Measurements from ENCODE around the gene ICAM3. TPM values are rescaled to one million over a fixed set of nuclear protein-coding genes. Genes with fewer than 3 reads are reported as not detected.
A peak's percentile ranks its signal among the peaks of the same experiment; 100 is the strongest.
"Not testable (repeated sequence)": the region's sequence is repeated elsewhere in the genome, so short reads cannot be mapped to it uniquely, and the experiment has no call there.

ICAM3 gene
- 25.3 TPM for total RNA-seq
- long read RNA-seq, partial matches to known transcripts = 16 of 26 reads
- long read RNA-seq, other reads (novel, unspliced or antisense) = 6 of 26 reads

- intact Hi-C loops (cut with micrococcal nuclease) = loop anchor here (10.0 kb wide), 1 partner anchor 55 kb away; the partner anchor contains the start of genes ICAM4 and ICAM5
- DNase-seq (no peak), ATAC-seq (no peak)
Measured at GRCh38 chr19:10339380-10339960, at the start of gene ICAM3. TSS of gene ICAM3 (minus strand) at chr19:10339624. CDS start at chr19:10339614, 10 bp downstream.

GRCh38 chr19:10388957-10389356 is 49.5 kb upstream of the ICAM3 start:
- ATAC-seq = peak; percentile 74
- intact Hi-C loops (cut with micrococcal nuclease) = loop anchor here (5.0 kb wide), 1 partner anchor 122 kb away; no protein-coding TSS in a partner anchor
- peak; percentile 93 for DNase-seq

GRCh38 chr19:10384580-10384979 is 45.2 kb upstream of the ICAM3 start:
- DNase-seq = no peak
- intact Hi-C loops (cut with micrococcal nuclease) = no loop called here
- no peak for ATAC-seq

GRCh38 chr19:10383223-10383499 is 43.7 kb upstream of the ICAM3 start:
- ATAC-seq; intact Hi-C loops (cut with micrococcal nuclease); DNase-seq: not testable (repeated sequence)

GRCh38 chr19:10380313-10381102 is 41.1 kb upstream of the ICAM3 start, which contains the start of gene TYK2:
TSS of gene TYK2 (minus strand) at chr19:10380572. CDS start at chr19:10378406, 2,166 bp downstream.
- intact Hi-C loops (cut with micrococcal nuclease) = no loop called here
- ATAC-seq (peak; percentile 99), DNase-seq (peak; percentile 98)

- no peak for ATAC-seq
- intact Hi-C loops (cut with micrococcal nuclease) = no loop called here
Measured at GRCh38 chr19:10379880-10380312, 40.5 kb upstream of the ICAM3 start.

GRCh38 chr19:10378124-10378523 is 38.7 kb upstream of the ICAM3 start:
- ATAC-seq = no peak
- DNase-seq = no peak
- intact Hi-C loops (cut with micrococcal nuclease) = no loop called here

More at GRCh38 chr19:10379880-10380312, 40.5 kb upstream of the ICAM3 start:
- no peak for DNase-seq

- intact Hi-C loops (cut with micrococcal nuclease); ATAC-seq; DNase-seq: not testable (repeated sequence)
Measured at GRCh38 chr19:10377140-10377640, 37.8 kb upstream of the ICAM3 start.

- intact Hi-C loops (cut with micrococcal nuclease) = no loop called here
- DNase-seq = no peak
- no peak for ATAC-seq
Measured at GRCh38 chr19:10374931-10375330, 35.5 kb upstream of the ICAM3 start.

- no peak for ATAC-seq
- DNase-seq = no peak
- intact Hi-C loops (cut with micrococcal nuclease) = no loop called here
Measured at GRCh38 chr19:10372690-10373089, 33.3 kb upstream of the ICAM3 start.

GRCh38 chr19:10368101-10368803 is 28.8 kb upstream of the ICAM3 start:
- no peak for DNase-seq
- peak; percentile 26 for ATAC-seq
- intact Hi-C loops (cut with micrococcal nuclease) = no loop called here

GRCh38 chr19:10366950-10367512 is 27.6 kb upstream of the ICAM3 start:
- DNase-seq; intact Hi-C loops (cut with micrococcal nuclease); ATAC-seq: not testable (repeated sequence)

GRCh38 chr19:10365518-10365917 is 26.1 kb upstream of the ICAM3 start:
- no peak for ATAC-seq
- intact Hi-C loops (cut with micrococcal nuclease) = no loop called here
- no peak for DNase-seq

- intact Hi-C loops (cut with micrococcal nuclease) = no loop called here
- DNase-seq (no peak), ATAC-seq (peak; percentile 18)
Measured at GRCh38 chr19:10364644-10365043, 25.2 kb upstream of the ICAM3 start.

GRCh38 chr19:10363789-10364281 is 24.4 kb upstream of the ICAM3 start:
- ATAC-seq (no peak), DNase-seq (no peak)
- intact Hi-C loops (cut with micrococcal nuclease) = no loop called here

- DNase-seq = no peak
- intact Hi-C loops (cut with micrococcal nuclease) = no loop called here
Measured at GRCh38 chr19:10362259-10362658, 22.8 kb upstream of the ICAM3 start.

GRCh38 chr19:10361569-10362011 is 22.2 kb upstream of the ICAM3 start:
- ATAC-seq (no peak), DNase-seq (no peak)
- intact Hi-C loops (cut with micrococcal nuclease) = no loop called here

More at GRCh38 chr19:10362259-10362658, 22.8 kb upstream of the ICAM3 start:
- ATAC-seq = no peak

- ATAC-seq (no peak), DNase-seq (no peak)
- intact Hi-C loops (cut with micrococcal nuclease) = no loop called here
Measured at GRCh38 chr19:10356431-10356830, 17.0 kb upstream of the ICAM3 start.

- intact Hi-C loops (cut with micrococcal nuclease) = no loop called here
- peak; percentile 89 for DNase-seq
- peak; percentile 88 for ATAC-seq
Measured at GRCh38 chr19:10353793-10354391, 14.5 kb upstream of the ICAM3 start.

All from left ventricle myocardium superior (tissue), 1 donor.